ENCODE results near the gene MTHFD1L.
"Not testable (repeated sequence)": the region's sequence is repeated elsewhere in the genome, so short reads cannot be mapped to it uniquely, and the experiment has no call there.

Gene MTHFD1L

DNA sequence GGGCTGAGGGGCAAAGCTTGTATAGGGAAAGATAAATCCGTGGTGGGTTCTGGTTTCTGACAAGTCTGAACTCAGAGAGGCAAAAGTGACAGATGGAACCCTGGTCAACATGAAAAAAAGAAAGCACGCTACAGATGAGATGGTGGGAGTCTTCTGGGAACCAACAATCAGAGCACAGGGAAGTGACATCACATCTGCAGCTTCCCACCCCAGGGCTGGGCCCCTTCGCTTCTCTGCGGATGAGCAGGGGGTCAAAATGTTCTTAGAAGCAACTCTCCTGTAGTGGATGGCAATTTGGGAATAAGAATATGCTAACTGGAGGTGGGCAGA lies 245.0 kb downstream of the MTHFD1L start:
- in situ Hi-C loops (cut with MboI; ENCODE audit: low sequenced_read_pairs, unreplicated experiment), result no loop called here
- TF ChIP-seq, protein P1, sequence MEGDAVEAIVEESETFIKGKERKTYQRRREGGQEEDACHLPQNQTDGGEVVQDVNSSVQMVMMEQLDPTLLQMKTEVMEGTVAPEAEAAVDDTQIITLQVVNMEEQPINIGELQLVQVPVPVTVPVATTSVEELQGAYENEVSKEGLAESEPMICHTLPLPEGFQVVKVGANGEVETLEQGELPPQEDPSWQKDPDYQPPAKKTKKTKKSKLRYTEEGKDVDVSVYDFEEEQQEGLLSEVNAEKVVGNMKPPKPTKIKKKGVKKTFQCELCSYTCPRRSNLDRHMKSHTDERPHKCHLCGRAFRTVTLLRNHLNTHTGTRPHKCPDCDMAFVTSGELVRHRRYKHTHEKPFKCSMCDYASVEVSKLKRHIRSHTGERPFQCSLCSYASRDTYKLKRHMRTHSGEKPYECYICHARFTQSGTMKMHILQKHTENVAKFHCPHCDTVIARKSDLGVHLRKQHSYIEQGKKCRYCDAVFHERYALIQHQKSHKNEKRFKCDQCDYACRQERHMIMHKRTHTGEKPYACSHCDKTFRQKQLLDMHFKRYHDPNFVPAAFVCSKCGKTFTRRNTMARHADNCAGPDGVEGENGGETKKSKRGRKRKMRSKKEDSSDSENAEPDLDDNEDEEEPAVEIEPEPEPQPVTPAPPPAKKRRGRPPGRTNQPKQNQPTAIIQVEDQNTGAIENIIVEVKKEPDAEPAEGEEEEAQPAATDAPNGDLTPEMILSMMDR (IDR thresholded peaks at IDR 0.05; ENCODE audit: borderline replicate concordance, control extremely low read depth, extremely low read depth, insufficient read depth, missing control alignments), result no peak
- no peak for DNase-seq (ENCODE audit: low spot score)

GRCh38 chr6:151111670-151112069 lies 246.2 kb downstream of the MTHFD1L start:
- no peak for DNase-seq (ENCODE audit: low spot score)
- in situ Hi-C loops (cut with MboI; ENCODE audit: low sequenced_read_pairs, unreplicated experiment), result no loop called here
- TF ChIP-seq, protein P1 (IDR thresholded peaks at IDR 0.05; ENCODE audit: borderline replicate concordance, control extremely low read depth, extremely low read depth, insufficient read depth, missing control alignments), result no peak

- in situ Hi-C loops (cut with MboI; ENCODE audit: low sequenced_read_pairs, unreplicated experiment), result no loop called here
- DNase-seq (ENCODE audit: low spot score), result no peak
- TF ChIP-seq, protein P1 (IDR thresholded peaks at IDR 0.05; ENCODE audit: borderline replicate concordance, control extremely low read depth, extremely low read depth, insufficient read depth, missing control alignments), result no peak
These were observed 246.6 kb downstream of the MTHFD1L start for GRCh38 chr6:151112130-151112529.

- in situ Hi-C loops (cut with MboI; ENCODE audit: low sequenced_read_pairs, unreplicated experiment); DNase-seq (ENCODE audit: low spot score): not testable (repeated sequence)
These were observed 247.4 kb downstream of the MTHFD1L start for GRCh38 chr6:151112884-151113283.

DNA sequence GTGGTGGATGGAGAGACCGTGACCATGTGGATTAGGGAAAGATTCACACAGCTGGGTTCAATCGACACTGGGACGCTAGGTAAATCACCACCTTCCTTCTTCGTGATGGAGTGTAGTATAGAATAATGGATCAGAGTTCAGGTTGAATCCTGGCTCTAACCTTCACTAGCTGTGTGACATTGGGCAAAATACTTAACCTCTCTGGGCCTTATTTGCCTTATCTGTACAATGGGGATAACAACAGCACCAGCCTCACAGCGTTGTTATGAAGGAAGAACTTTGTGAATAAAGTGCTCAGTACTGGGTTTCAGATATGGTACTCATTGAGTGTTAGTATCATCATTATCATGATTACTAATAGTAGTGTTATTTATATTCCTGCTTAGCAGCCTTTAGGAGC lies 248.1 kb downstream of the MTHFD1L start:
- in situ Hi-C loops (cut with MboI; ENCODE audit: low sequenced_read_pairs, unreplicated experiment), result no loop called here
- no peak for DNase-seq (ENCODE audit: low spot score)
- TF ChIP-seq, protein P1 (IDR thresholded peaks at IDR 0.05; ENCODE audit: borderline replicate concordance, control extremely low read depth, extremely low read depth, insufficient read depth, missing control alignments), result no peak

DNA sequence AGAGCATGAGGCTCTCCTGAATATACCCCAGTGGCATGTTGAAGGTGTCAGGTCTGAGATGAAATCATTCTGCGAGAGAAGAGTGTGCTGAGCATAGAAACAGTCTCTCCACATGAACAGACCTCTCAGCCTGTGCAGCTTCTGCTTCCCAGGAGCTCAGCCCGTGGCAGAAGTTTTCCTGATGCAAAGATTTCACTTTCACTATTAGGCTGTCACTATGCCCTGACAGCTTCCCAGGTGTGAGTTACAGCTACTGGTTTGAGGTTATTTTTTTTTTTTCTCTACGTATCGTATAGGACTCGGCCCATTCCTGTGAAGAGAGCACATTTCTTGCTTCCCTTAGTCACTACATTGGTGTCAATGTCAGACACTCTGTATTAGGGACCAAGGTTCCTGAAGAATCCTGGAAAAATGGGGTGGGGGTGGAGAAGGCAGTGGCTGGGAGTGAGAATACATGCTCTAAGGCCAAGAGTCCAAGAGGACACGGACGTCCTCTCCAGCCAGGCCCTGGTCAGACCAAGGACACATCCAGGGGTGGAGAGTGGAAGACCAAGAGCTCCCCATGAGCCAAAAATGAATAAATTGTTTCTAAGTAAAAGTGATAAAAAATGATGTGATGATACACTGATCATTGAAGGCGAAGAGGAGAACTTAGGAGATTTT lies 253.1 kb downstream of the MTHFD1L start:
- in situ Hi-C loops (cut with MboI; ENCODE audit: low sequenced_read_pairs, unreplicated experiment), result no loop called here
- no peak for DNase-seq (ENCODE audit: low spot score)
- TF ChIP-seq, protein P1 (IDR thresholded peaks at IDR 0.05; ENCODE audit: borderline replicate concordance, control extremely low read depth, extremely low read depth, insufficient read depth, missing control alignments), result no peak

GRCh38 chr6:151119823-151120524 lies 254.5 kb downstream of the MTHFD1L start:
- TF ChIP-seq, protein P1 (IDR thresholded peaks at IDR 0.05; ENCODE audit: borderline replicate concordance, control extremely low read depth, extremely low read depth, insufficient read depth, missing control alignments), result no peak
- in situ Hi-C loops (cut with MboI; ENCODE audit: low sequenced_read_pairs, unreplicated experiment), result no loop called here
- DNase-seq (ENCODE audit: low spot score), result no peak

All from GM13976 (cell line).